Upper lobe of left lung (tissue), 6 donors: Measurements from ENCODE around the gene MORC2. TPM values are rescaled to one million over a fixed set of nuclear protein-coding genes. Genes with fewer than 3 reads are reported as not detected.
A peak's percentile ranks its signal among the peaks of the same experiment; 100 is the strongest.

Experiments
- ATAC-seq, 2 donors: fragments of 200-7000 bp; cut with Tn5 transposase; one replicate each; pipeline ENCODE4 v1.9.1; 2022; ENCODE audit warnings: mild to moderate bottlenecking in 2 of 2, moderate library complexity in 2 of 2; ENCODE audit not compliant: low FRiP score in 2 of 2
- DNase-seq, 2 donors: peaks; one replicate each; pipeline ENCODE4 v3.0.0-alpha.2; 2019 to 2020
- H3K27ac ChIP-seq, 4 donors: fragments of 200-600 bp; sonication (generic); one replicate each; pipeline ENCODE4 v1.5.1; 2016 to 2019
- H3K27me3 ChIP-seq, 4 donors: fragments of 200-600 bp; sonication (generic); one replicate each; pipeline ENCODE4 v1.5.1; 2017 to 2019
- H3K36me3 ChIP-seq, 4 donors: fragments of 200-600 bp; sonication (generic); one replicate each; pipeline ENCODE4 v1.5.1; 2016 to 2019
- H3K4me1 ChIP-seq, 4 donors: fragments of 200-600 bp; sonication (generic); one replicate each; pipeline ENCODE4 v1.5.1; 2018 to 2019
- H3K4me3 ChIP-seq, 4 donors: fragments of 200-600 bp; sonication (generic); one replicate each; pipeline ENCODE4 v1.5.1; 2017 to 2019; ENCODE audit warnings: mild to moderate bottlenecking in 2 of 4, moderate library complexity in 1 of 4
- H3K9me3 ChIP-seq, 4 donors: fragments of 200-600 bp; sonication (generic); one replicate each; pipeline ENCODE4 v1.5.1; 2018 to 2019
- EP300 ChIP-seq, 4 donors: sonication (generic); formaldehyde crosslinking; IDR thresholded peaks; one replicate each; pipeline ENCODE4 v1.5.1; 2017; ENCODE audit warnings: antibody characterized with exemption in 4 of 4, control low read depth in 2 of 4
- POLR2A ChIP-seq, 4 donors: fragments of 450-650 bp; IDR thresholded peaks; one replicate each; pipeline ENCODE4 v1.5.1; 2016 to 2017; ENCODE audit warnings: antibody characterized with exemption in 4 of 4, mild to moderate bottlenecking in 2 of 4
- POLR2AphosphoS5 ChIP-seq, 2 donors: sonication (generic); formaldehyde crosslinking; IDR thresholded peaks; one replicate each; pipeline ENCODE4 v1.5.1; 2017; ENCODE audit warnings: antibody characterized with exemption in 2 of 2
- WGBS, 2 donors: methylation state at CpG; one replicate each; pipeline ENCODE4 v1.1.5; 2017 to 2018; 5-methylcytosine and 5-hydroxymethylcytosine counted together
- total RNA-seq, 6 donors: library from RNA; depleted of rRNA in 4 of 6; stranded (reverse); fragments of >200 nt in 4 of 6; gene quantifications; one replicate each; pipeline versions ENCODE4 v1.1.0 to v1.2.1, GENCODE V29; 2016 to 2021
- TF ChIP-seq, protein P1 (sequence below), 6 experiments: fragments of 450-650 bp in 4 of 6; fragments of 200-600 bp in 2 of 6; sonication (generic) in 2 of 6; IDR thresholded peaks; one replicate each; pipeline ENCODE4 v1.5.1; 2016 to 2019; ENCODE audit warnings: antibody characterized with exemption in 6 of 6
- donor health status: DM: no; HTN: no; CAD: no; lungs with moderate emphysema.
- donor health status: DM: no; HTN: yes; CAD: no; lungs with severe emphysema.

Gene MORC2
- total RNA-seq, 6 donors from 2014 or later = 13.8 to 54.5 (median 20.6) TPM

DNA sequence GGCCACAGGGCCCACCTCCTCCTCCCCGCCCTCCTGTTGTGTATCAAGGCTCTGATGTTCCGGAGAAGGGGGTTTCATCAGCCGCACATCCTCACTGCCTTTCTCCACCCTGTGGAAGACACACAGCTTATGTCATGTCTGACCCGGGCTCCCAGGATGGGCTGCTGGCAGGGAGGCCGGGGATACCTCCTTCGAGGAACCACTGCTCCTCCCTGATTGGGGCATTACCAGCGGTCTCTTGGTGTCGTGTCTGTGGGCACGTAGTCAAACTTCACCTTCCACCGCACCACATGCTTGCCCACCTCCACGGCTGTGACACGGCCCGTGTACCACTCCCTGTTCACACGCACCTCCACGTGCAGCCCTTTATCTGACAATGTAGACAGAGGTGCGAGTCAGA is 35.9 kb downstream of the MORC2 start:
- Histone ChIP-seq H3K36me3 (peaks cover 56 to 100% (median 86%) of the 10 kb centered on the region in 4 donors), H3K27ac (no peak overlapping the region), H3K4me3 (no peak overlapping the region), H3K27me3 (no peaks in the 10 kb centered on the region), H3K9me3 (no peaks in the 10 kb centered on the region), H3K4me1 (no peaks in the 10 kb centered on the region)
- no peak for ATAC-seq
- 94 to 97% methylated on average over 13 to 16 of the region's 16 CpGs for WGBS, 2 donors
- DNase-seq = peak in 1 of 2 donors; percentile 33
- no peak for TF ChIP-seq EP300 (IDR thresholded peaks at IDR 0.05)
- TF ChIP-seq, protein P1, sequence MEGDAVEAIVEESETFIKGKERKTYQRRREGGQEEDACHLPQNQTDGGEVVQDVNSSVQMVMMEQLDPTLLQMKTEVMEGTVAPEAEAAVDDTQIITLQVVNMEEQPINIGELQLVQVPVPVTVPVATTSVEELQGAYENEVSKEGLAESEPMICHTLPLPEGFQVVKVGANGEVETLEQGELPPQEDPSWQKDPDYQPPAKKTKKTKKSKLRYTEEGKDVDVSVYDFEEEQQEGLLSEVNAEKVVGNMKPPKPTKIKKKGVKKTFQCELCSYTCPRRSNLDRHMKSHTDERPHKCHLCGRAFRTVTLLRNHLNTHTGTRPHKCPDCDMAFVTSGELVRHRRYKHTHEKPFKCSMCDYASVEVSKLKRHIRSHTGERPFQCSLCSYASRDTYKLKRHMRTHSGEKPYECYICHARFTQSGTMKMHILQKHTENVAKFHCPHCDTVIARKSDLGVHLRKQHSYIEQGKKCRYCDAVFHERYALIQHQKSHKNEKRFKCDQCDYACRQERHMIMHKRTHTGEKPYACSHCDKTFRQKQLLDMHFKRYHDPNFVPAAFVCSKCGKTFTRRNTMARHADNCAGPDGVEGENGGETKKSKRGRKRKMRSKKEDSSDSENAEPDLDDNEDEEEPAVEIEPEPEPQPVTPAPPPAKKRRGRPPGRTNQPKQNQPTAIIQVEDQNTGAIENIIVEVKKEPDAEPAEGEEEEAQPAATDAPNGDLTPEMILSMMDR (IDR thresholded peaks at IDR 0.05) = no peak
- TF ChIP-seq POLR2AphosphoS5 (IDR thresholded peaks at IDR 0.05) = no peak
- no peak for TF ChIP-seq POLR2A (IDR thresholded peaks at IDR 0.05)

DNA sequence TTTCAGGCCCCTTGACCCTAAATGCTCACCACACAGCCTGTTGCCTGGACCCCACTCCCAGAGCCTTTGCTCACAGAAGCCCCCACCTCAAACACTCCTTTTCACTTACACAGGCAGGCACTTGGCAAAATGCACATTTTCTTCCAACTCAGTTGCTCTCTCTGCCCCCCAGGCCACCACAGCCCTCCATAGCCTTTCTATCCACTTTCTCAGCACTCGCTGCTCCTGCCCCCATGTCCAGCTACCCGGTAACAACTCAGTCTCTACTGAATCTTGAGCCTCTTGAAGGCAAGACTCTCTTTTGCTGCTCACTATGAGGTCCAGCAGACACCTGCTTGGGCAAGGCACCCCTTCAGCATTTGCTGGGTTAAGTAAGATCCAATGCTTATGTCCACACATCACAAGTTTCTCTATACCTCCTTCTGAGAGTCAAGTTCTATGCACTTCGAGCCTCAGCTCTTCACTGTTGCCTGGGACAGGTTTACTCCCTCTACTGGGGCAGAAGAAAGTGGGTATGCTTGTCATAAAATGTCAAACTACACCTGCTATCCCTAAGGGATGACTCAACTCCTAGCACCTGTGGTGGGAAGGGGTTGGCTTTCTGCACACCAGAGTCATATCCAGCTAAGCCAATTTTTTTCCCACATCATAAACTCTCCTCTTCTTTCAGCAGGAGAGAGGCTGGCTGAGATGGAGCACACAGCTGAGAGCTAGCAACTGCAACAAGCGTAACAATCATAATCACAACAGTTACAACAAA is 36.9 kb downstream of the MORC2 start:
- DNase-seq (no peak), ATAC-seq (no peak)
- TF ChIP-seq EP300 (IDR thresholded peaks at IDR 0.05) = no peak
- TF ChIP-seq, protein P1 (IDR thresholded peaks at IDR 0.05) = no peak
- TF ChIP-seq POLR2A (IDR thresholded peaks at IDR 0.05) = no peak
- TF ChIP-seq POLR2AphosphoS5 (IDR thresholded peaks at IDR 0.05) = no peak
- Histone ChIP-seq H3K4me1 (no peaks in the 10 kb centered on the region), H3K36me3 (peaks cover 52 to 100% (median 85%) of the 10 kb centered on the region in 4 donors), H3K27me3 (no peaks in the 10 kb centered on the region), H3K9me3 (no peaks in the 10 kb centered on the region), H3K4me3 (no peak overlapping the region), H3K27ac (no peak overlapping the region)
- WGBS, 2 donors = 88 to 93% methylated on average over 4 of the region's 4 CpGs

DNA sequence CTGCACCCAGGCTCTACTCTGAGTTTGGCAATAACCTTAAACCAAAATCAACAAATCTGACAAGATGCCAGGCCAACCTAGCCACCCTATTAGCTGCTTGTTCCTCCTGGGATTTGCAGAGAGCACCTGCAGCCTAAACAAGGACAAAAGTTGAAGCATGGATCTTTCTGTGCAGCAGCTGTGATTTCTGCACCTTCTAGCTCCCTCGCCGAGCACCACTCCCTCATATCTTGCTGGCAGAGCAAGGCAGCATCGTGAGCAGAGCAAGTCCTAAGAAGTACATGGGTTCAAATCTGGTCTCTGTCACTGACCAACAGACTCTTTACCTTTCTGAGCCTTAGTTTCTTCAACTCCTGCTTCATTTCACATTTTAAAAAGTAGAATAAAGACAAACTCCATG is 38.3 kb downstream of the MORC2 start:
- no peaks in the 10 kb centered on the region for H3K27me3 ChIP-seq
- peaks cover 40 to 99% (median 82%) of the 10 kb centered on the region in 4 donors for H3K36me3 ChIP-seq
- no peak overlapping the region for H3K4me3 ChIP-seq
- no peak for DNase-seq
- WGBS, 2 donors = 96 to 97% methylated on average over 3 of the region's 3 CpGs
- no peak overlapping the region for H3K27ac ChIP-seq
- TF ChIP-seq, protein P1 (IDR thresholded peaks at IDR 0.05) = no peak
- TF ChIP-seq POLR2A (IDR thresholded peaks at IDR 0.05) = no peak
- TF ChIP-seq EP300 (IDR thresholded peaks at IDR 0.05) = no peak
- no peak for TF ChIP-seq POLR2AphosphoS5 (IDR thresholded peaks at IDR 0.05)
- no peak for ATAC-seq
- no peaks in the 10 kb centered on the region for H3K4me1 ChIP-seq
- no peaks in the 10 kb centered on the region for H3K9me3 ChIP-seq

DNA sequence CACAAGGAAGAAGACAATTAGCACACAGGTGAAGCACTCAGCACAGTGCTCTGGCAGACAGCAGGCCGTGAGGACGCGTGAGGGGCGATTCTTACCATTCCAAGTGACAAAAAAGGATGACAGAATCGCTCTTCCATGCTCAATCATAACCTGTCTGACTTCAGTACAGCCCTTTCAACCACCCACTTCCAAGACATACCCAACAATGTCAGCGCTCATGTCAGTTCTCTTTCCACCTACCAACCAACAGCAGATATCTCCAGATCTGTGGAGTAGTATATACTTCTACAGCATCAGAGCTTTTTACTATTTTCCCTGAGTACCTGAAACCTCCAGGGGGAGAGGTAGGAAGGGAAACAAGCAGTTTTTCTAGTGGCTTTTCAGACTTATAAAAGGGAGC is 40.2 kb downstream of the MORC2 start:
- Histone ChIP-seq H3K9me3 (no peaks in the 10 kb centered on the region), H3K27me3 (no peaks in the 10 kb centered on the region), H3K36me3 (peaks cover 27 to 83% (median 64%) of the 10 kb centered on the region in 4 donors), H3K4me1 (no peaks in the 10 kb centered on the region), H3K27ac (no peak overlapping the region), H3K4me3 (no peak overlapping the region)
- WGBS, 2 donors = 91 to 96% methylated on average over 6 of the region's 6 CpGs
- DNase-seq (no peak), ATAC-seq (no peak)
- no peak for TF ChIP-seq POLR2A (IDR thresholded peaks at IDR 0.05)
- TF ChIP-seq EP300 (IDR thresholded peaks at IDR 0.05) = no peak
- no peak for TF ChIP-seq POLR2AphosphoS5 (IDR thresholded peaks at IDR 0.05)
- TF ChIP-seq, protein P1 (IDR thresholded peaks at IDR 0.05) = no peak

DNA sequence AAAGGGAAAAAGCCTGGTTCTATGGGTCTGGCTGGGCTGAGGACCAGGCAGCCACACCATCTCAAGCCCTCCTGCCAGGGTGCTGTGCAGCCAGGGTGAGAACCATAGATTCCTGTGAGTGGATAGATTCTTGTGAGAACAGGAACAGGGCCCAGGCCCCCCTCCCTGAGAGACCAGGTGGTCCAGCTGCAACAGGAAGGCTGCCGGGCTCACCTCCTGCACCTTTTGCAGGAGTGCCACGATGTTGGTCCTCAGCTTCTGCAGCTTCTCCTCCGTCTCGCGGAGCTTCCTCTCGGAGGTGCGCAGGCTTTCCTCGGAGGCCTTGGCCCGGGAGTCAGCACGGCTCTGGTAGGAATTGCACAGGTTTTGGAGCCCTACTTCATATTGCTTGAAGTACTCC is 40.8 kb downstream of the MORC2 start:
- Histone ChIP-seq H3K4me1 (no peaks in the 10 kb centered on the region), H3K27ac (no peak overlapping the region), H3K27me3 (no peaks in the 10 kb centered on the region), H3K9me3 (no peaks in the 10 kb centered on the region), H3K36me3 (peaks cover 24 to 77% (median 58%) of the 10 kb centered on the region in 4 donors), H3K4me3 (no peak overlapping the region)
- ATAC-seq (no peak), DNase-seq (peak in 1 of 2 donors; percentile 41)
- WGBS, 2 donors = 94 to 98% methylated on average over 8 to 10 of the region's 10 CpGs
- no peak for TF ChIP-seq POLR2A (IDR thresholded peaks at IDR 0.05)
- TF ChIP-seq, protein P1 (IDR thresholded peaks at IDR 0.05) = no peak
- TF ChIP-seq EP300 (IDR thresholded peaks at IDR 0.05) = no peak
- no peak for TF ChIP-seq POLR2AphosphoS5 (IDR thresholded peaks at IDR 0.05)
